A204.1 (cell line): ENCODE results near the gene KCNK4.

Experiments
- FAIRE-seq: peaks from 2 replicates; lab custom pipeline; 2012; peaks lifted over from hg19 to GRCh38; lab: Jason Lieb, UNC

The KCNK4 gene

GRCh38 chr11:64253481-64253880 lies 37.6 kb upstream of the KCNK4 start:
- no peak for FAIRE-seq

- no peak for FAIRE-seq
Observed at GRCh38 chr11:64254326-64254725, 36.8 kb upstream of the KCNK4 start.

- FAIRE-seq: no peak
Observed at GRCh38 chr11:64255135-64256128, 35.7 kb upstream of the KCNK4 start.

- FAIRE-seq: no peak
Observed at GRCh38 chr11:64256300-64256699, 34.8 kb upstream of the KCNK4 start.

GRCh38 chr11:64258356-64258755 lies 32.7 kb upstream of the KCNK4 start:
- FAIRE-seq: no peak

GRCh38 chr11:64258946-64259532 lies 32.1 kb upstream of the KCNK4 start:
- no peak for FAIRE-seq

GRCh38 chr11:64259533-64260067 lies 31.5 kb upstream of the KCNK4 start:
- no peak for FAIRE-seq

GRCh38 chr11:64260147-64260708 lies 30.9 kb upstream of the KCNK4 start:
- no peak for FAIRE-seq

- no peak for FAIRE-seq
Observed at GRCh38 chr11:64261556-64262080, 29.5 kb upstream of the KCNK4 start.

GRCh38 chr11:64262271-64263002 lies 28.7 kb upstream of the KCNK4 start:
- no peak for FAIRE-seq

- FAIRE-seq: no peak
Observed at GRCh38 chr11:64263021-64263946, 27.8 kb upstream of the KCNK4 start.

- no peak for FAIRE-seq
Observed at GRCh38 chr11:64263947-64264317, 27.2 kb upstream of the KCNK4 start.

GRCh38 chr11:64264371-64264852 lies 26.7 kb upstream of the KCNK4 start:
- no peak for FAIRE-seq

- no peak for FAIRE-seq
Observed at GRCh38 chr11:64265176-64266160, 25.6 kb upstream of the KCNK4 start.

GRCh38 chr11:64266339-64266738 lies 24.8 kb upstream of the KCNK4 start:
- no peak for FAIRE-seq

GRCh38 chr11:64267207-64267945 lies 23.7 kb upstream of the KCNK4 start:
- FAIRE-seq: no peak

- FAIRE-seq: no peak
Observed at GRCh38 chr11:64268025-64268892, 22.8 kb upstream of the KCNK4 start.
